Gastrocnemius medialis (tissue), 4 donors: ENCODE results near the gene C2CD4C.

Experiments used
- CTCF ChIP-seq, 5 experiments: fragments of 450-650 bp in 3 of 5; fragments of 200-600 bp in 2 of 5; sonication (generic) in 2 of 5; IDR thresholded peaks in 4 of 5; conservative IDR thresholded peaks in 1 of 5; 1 replicate in 4 of 5; 2 replicates in 1 of 5; pipeline ENCODE4 v1.5.1; 2016 to 2019; ENCODE audit warnings: antibody characterized with exemption in 5 of 5, mild to moderate bottlenecking in 3 of 5, moderate library complexity in 3 of 5
- POLR2A ChIP-seq, 2 donors: fragments of 450-650 bp; IDR thresholded peaks; one replicate each; pipeline ENCODE4 v1.6.1; 2017; ENCODE audit warnings: antibody characterized with exemption in 2 of 2, mild to moderate bottlenecking in 2 of 2, moderate library complexity in 2 of 2

- TF ChIP-seq CTCF (IDR thresholded peaks at IDR 0.05 in 4 of 5, conservative IDR thresholded peaks at IDR 0.05 in 1 of 5), result no peak
- no peak for TF ChIP-seq POLR2A (IDR thresholded peaks at IDR 0.05)
Observed at GRCh38 chr19:447064-447426, 38.1 kb upstream of the C2CD4C start.
